ENCODE measurements around the gene RUNX2. TPM values are rescaled to one million over a fixed set of nuclear protein-coding genes. Genes with fewer than 3 reads are reported as not detected.

RUNX2 gene
- total and polyA plus RNA-seq, 2 experiments from 2014 or later = 1.0 to 2.1 TPM

DNA sequence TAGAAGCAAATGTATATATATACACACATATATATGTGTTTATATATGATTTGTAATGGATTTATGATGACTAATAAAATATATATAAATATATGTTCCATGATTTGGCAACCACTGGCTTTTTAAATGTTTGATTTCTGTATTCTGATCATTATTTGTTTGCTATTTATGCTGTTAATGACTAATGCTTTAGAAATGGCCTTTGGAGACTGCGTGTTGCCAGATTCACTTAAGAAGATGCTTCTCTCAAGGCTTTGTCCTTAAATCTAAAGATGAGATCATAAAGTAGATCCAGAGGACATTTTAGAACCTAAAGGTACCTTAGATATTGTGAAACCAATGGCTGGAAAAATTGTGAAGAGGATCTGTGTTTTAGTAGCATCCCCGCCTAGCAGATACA is 165.6 kb downstream of the RUNX2 start:
- no peaks in the 10 kb centered on the region for H4K20me1 ChIP-seq (ENCODE audit: insufficient read depth, poor library complexity, severe bottlenecking)
- H3K4me2 ChIP-seq = no peak overlapping the region
- 98% methylated on average over 2 of the region's 2 CpGs for WGBS (ENCODE audit: low lambda C conversion rate, missing lambda C conversion rate)
- no peaks in the 10 kb centered on the region for H3K27me3 ChIP-seq
- no peaks in the 10 kb centered on the region for H3K9me3 ChIP-seq (ENCODE audit: low read depth)
- no peak for DNase-seq (ENCODE audit: low spot score)
- TF ChIP-seq EZH2 (IDR thresholded peaks at IDR 0.05; ENCODE audit: borderline replicate concordance) (no peak), EZH2phosphoT487 (IDR thresholded peaks at IDR 0.05; ENCODE audit: low read depth, severe bottlenecking, unreplicated experiment) (no peak)
- TF ChIP-seq, protein P1, sequence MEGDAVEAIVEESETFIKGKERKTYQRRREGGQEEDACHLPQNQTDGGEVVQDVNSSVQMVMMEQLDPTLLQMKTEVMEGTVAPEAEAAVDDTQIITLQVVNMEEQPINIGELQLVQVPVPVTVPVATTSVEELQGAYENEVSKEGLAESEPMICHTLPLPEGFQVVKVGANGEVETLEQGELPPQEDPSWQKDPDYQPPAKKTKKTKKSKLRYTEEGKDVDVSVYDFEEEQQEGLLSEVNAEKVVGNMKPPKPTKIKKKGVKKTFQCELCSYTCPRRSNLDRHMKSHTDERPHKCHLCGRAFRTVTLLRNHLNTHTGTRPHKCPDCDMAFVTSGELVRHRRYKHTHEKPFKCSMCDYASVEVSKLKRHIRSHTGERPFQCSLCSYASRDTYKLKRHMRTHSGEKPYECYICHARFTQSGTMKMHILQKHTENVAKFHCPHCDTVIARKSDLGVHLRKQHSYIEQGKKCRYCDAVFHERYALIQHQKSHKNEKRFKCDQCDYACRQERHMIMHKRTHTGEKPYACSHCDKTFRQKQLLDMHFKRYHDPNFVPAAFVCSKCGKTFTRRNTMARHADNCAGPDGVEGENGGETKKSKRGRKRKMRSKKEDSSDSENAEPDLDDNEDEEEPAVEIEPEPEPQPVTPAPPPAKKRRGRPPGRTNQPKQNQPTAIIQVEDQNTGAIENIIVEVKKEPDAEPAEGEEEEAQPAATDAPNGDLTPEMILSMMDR (IDR thresholded peaks at IDR 0.05; ENCODE audit: poor library complexity) = no peak
- no peaks in the 10 kb centered on the region for H3K79me2 ChIP-seq
- H3K27ac ChIP-seq = no peak overlapping the region
- no peaks in the 10 kb centered on the region for H3K4me1 ChIP-seq (ENCODE audit: insufficient read depth)
- H2AFZ ChIP-seq = no peak overlapping the region
- H3K4me3 ChIP-seq = no peak overlapping the region
- H3K36me3 ChIP-seq (replicated peaks; ENCODE audit: insufficient read depth, low read depth) = no peaks in the 10 kb centered on the region
- H3K9me2 ChIP-seq (replicated peaks; ENCODE audit: insufficient read depth) = no peaks in the 10 kb centered on the region

- no peak overlapping the region for H2AFZ ChIP-seq
- H3K9me3 ChIP-seq (ENCODE audit: low read depth) = no peaks in the 10 kb centered on the region
- DNase-seq (ENCODE audit: low spot score) = no peak
- H3K36me3 ChIP-seq (replicated peaks; ENCODE audit: insufficient read depth, low read depth) = no peaks in the 10 kb centered on the region
- no peaks in the 10 kb centered on the region for H3K79me2 ChIP-seq
- H3K4me3 ChIP-seq = no peak overlapping the region
- H3K27ac ChIP-seq = no peak overlapping the region
- H4K20me1 ChIP-seq (ENCODE audit: insufficient read depth, poor library complexity, severe bottlenecking) = no peaks in the 10 kb centered on the region
- TF ChIP-seq EZH2 (IDR thresholded peaks at IDR 0.05; ENCODE audit: borderline replicate concordance) (no peak), EZH2phosphoT487 (IDR thresholded peaks at IDR 0.05; ENCODE audit: low read depth, severe bottlenecking, unreplicated experiment) (no peak)
- TF ChIP-seq, protein P1 (IDR thresholded peaks at IDR 0.05; ENCODE audit: poor library complexity) = no peak
- no peaks in the 10 kb centered on the region for H3K4me1 ChIP-seq (ENCODE audit: insufficient read depth)
- no peak overlapping the region for H3K4me2 ChIP-seq
- no peaks in the 10 kb centered on the region for H3K9me2 ChIP-seq (replicated peaks; ENCODE audit: insufficient read depth)
- WGBS (ENCODE audit: low lambda C conversion rate, missing lambda C conversion rate) = 81% methylated on average over 3 of the region's 3 CpGs
- no peaks in the 10 kb centered on the region for H3K27me3 ChIP-seq
Measured at GRCh38 chr6:45494416-45495135, 166.4 kb downstream of the RUNX2 start.

GRCh38 chr6:45495429-45496084 is 167.4 kb downstream of the RUNX2 start:
- Histone ChIP-seq H2AFZ (no peak overlapping the region), H3K9me3 (ENCODE audit: low read depth) (no peaks in the 10 kb centered on the region), H3K9me2 (replicated peaks; ENCODE audit: insufficient read depth) (no peaks in the 10 kb centered on the region), H3K4me3 (no peak overlapping the region), H3K36me3 (replicated peaks; ENCODE audit: insufficient read depth, low read depth) (no peaks in the 10 kb centered on the region), H3K27me3 (no peaks in the 10 kb centered on the region), H4K20me1 (ENCODE audit: insufficient read depth, poor library complexity, severe bottlenecking) (no peaks in the 10 kb centered on the region), H3K79me2 (no peaks in the 10 kb centered on the region), H3K4me1 (ENCODE audit: insufficient read depth) (no peaks in the 10 kb centered on the region), H3K27ac (no peak overlapping the region), H3K4me2 (no peak overlapping the region)
- no peak for TF ChIP-seq EZH2 (IDR thresholded peaks at IDR 0.05; ENCODE audit: borderline replicate concordance)
- no peak for TF ChIP-seq EZH2phosphoT487 (IDR thresholded peaks at IDR 0.05; ENCODE audit: low read depth, severe bottlenecking, unreplicated experiment)
- TF ChIP-seq, protein P1 (IDR thresholded peaks at IDR 0.05; ENCODE audit: poor library complexity) = no peak
- WGBS (ENCODE audit: low lambda C conversion rate, missing lambda C conversion rate) = 84% methylated on average over 3 of the region's 3 CpGs
- DNase-seq (ENCODE audit: low spot score) = no peak

Measured in hepatocyte (in vitro differentiated cells).